ENCODE measurements around the gene TBK1.

The TBK1 gene

GRCh38 chr12:64551676-64552075, 99.8 kb downstream of the TBK1 start:
- TF ChIP-seq CTCF (IDR thresholded peaks at IDR 0.05; ENCODE audit: low read depth, low read length): no peak
- no peaks in the 10 kb centered on the region for H3K27me3 ChIP-seq (ENCODE audit: insufficient read depth, low read depth, severe bottlenecking)
- no peak overlapping the region for H3K4me3 ChIP-seq (ENCODE audit: low read depth, low read length)
- no peak for DNase-seq
- no peaks in the 10 kb centered on the region for H3K9me3 ChIP-seq (ENCODE audit: severe bottlenecking)
- no peak overlapping the region for H3K27ac ChIP-seq
- no peaks in the 10 kb centered on the region for H3K36me3 ChIP-seq

All from WERI-Rb-1 (cell line).